NB4 (cell line): ENCODE data around the gene SH3GLB1.

ENCODE experiments used
- DNase-seq: peaks from one replicate; pipeline ENCODE4 v3.0.0; 2010; ENCODE audit warnings: low read depth
- H3K4me3 ChIP-seq: one replicate; pipeline ENCODE4 v1.5.1; 2011; ENCODE audit warnings: mild to moderate bottlenecking, low read depth, low read length, moderate library complexity
- CTCF ChIP-seq: IDR thresholded peaks from one replicate; pipeline ENCODE4 v1.5.1; 2012; ENCODE audit warnings: low read depth, low read length
- MYC ChIP-seq: IDR thresholded peaks from 2 replicates; pipeline ENCODE4 v1.6.1; 2011; ENCODE audit warnings: low read depth, low read length
- POLR2A ChIP-seq: IDR thresholded peaks from 2 replicates; pipeline ENCODE4 v1.6.1; 2011; ENCODE audit warnings: mild to moderate bottlenecking; ENCODE audit not compliant: insufficient read length; ENCODE audit errors: extremely low read depth
- TF ChIP-seq, protein P1 (sequence below): IDR thresholded peaks from 2 replicates; pipeline ENCODE4 v1.6.1; 2011; ENCODE audit warnings: low read depth, low read length

Gene SH3GLB1

GRCh38 chr1:86795316-86795715 is 90.9 kb downstream of the SH3GLB1 start:
- H3K4me3 ChIP-seq = no peak overlapping the region
- no peak for DNase-seq
- no peak for TF ChIP-seq CTCF
- TF ChIP-seq, protein P1, sequence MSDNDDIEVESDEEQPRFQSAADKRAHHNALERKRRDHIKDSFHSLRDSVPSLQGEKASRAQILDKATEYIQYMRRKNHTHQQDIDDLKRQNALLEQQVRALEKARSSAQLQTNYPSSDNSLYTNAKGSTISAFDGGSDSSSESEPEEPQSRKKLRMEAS = no peak
- no peak for TF ChIP-seq MYC
- TF ChIP-seq POLR2A = no peak
